H1 (cell line): ENCODE data around the gene PLXNA4. TPM values are rescaled to one million over a fixed set of nuclear protein-coding genes. Genes with fewer than 3 reads are reported as not detected.

Experiments used
- CTCF ChIA-PET: fragments of 300-600 bp; sonication (Branson Sonifier 250); formaldehyde crosslinking; loops from one replicate; lab custom pipeline; 2021; ENCODE audit not compliant: partially characterized antibody; lab: Charles Lee
- POLR2A ChIA-PET: fragments of 300-600 bp; sonication (Branson Sonifier 250); formaldehyde crosslinking; loops from one replicate; lab custom pipeline; 2021; ENCODE audit warnings: inconsistent platforms; ENCODE audit not compliant: partially characterized antibody; lab: Charles Lee
- DNase-seq, 2 experiments: peaks; one replicate each; pipeline versions ENCODE4 v3.0.0 to v3.0.0-alpha.2; 2010 to 2022; ENCODE audit warnings: low spot score in 2 of 2, low read depth in 1 of 2, mixed read lengths in 1 of 2
- FAIRE-seq: peaks from 2 replicates; lab custom pipeline; 2011; peaks lifted over from hg19 to GRCh38; lab: Jason Lieb, UNC
- H2AFZ ChIP-seq: 2 replicates; pipeline ENCODE4 v1.8.1; 2012; ENCODE audit warnings: low read length, inconsistent platforms
- H2AK5ac ChIP-seq: 2 replicates; pipeline ENCODE4 v1.6.1; 2013; ENCODE audit warnings: low read depth, low read length
- H2BK120ac ChIP-seq: replicated peaks from 2 replicates; pipeline ENCODE3; 2013; ENCODE audit warnings: low read depth, low read length, inconsistent platforms
- H2BK12ac ChIP-seq: 2 replicates; pipeline ENCODE4 v1.6.1; 2013; ENCODE audit warnings: low read depth, low read length
- H2BK15ac ChIP-seq: 2 replicates; pipeline ENCODE4 v1.6.1; 2013; ENCODE audit warnings: low read length
- H2BK20ac ChIP-seq: 2 replicates; pipeline ENCODE4 v1.6.1; 2013; ENCODE audit warnings: low read length
- H2BK5ac ChIP-seq: 2 replicates; pipeline ENCODE4 v1.6.1; 2013; ENCODE audit warnings: low read depth, low read length
- H3K14ac ChIP-seq: 2 replicates; pipeline ENCODE4 v1.6.1; 2013; ENCODE audit warnings: inconsistent platforms; ENCODE audit not compliant: insufficient read length
- H3K18ac ChIP-seq: 2 replicates; pipeline ENCODE4 v1.6.1; 2013; ENCODE audit warnings: low read length; ENCODE audit errors: extremely low read depth
- H3K23ac ChIP-seq: 2 replicates; pipeline ENCODE4 v1.6.1; 2013; ENCODE audit warnings: inconsistent platforms; ENCODE audit not compliant: insufficient read length
- H3K23me2 ChIP-seq: 2 replicates; pipeline ENCODE4 v1.6.1; 2013; ENCODE audit warnings: low read depth, low read length
- H3K27ac ChIP-seq: 2 replicates; pipeline ENCODE4 v1.6.1; 2011; ENCODE audit warnings: low read depth, low read length, inconsistent platforms
- H3K27me3 ChIP-seq, 4 experiments: replicated peaks in 1 of 4; 1 replicate in 1 of 4; 2 replicates in 3 of 4; pipeline versions ENCODE4 v1.6.1 to v1.8.1; 2011 to 2013; ENCODE audit warnings: low read length in 3 of 4, mild to moderate bottlenecking in 3 of 4, inconsistent platforms in 2 of 4, mixed read lengths in 2 of 4, moderate library complexity in 1 of 4; ENCODE audit not compliant: control insufficient read depth in 3 of 4, insufficient read depth in 3 of 4; ENCODE audit errors: extremely low read depth in 1 of 4
- H3K36me3 ChIP-seq, 4 experiments: 2 replicates each; pipeline versions ENCODE4 v1.6.1 to v1.8.1; 2011 to 2013; ENCODE audit warnings: mild to moderate bottlenecking in 4 of 4, low read length in 3 of 4, moderate library complexity in 2 of 4, control low read depth in 1 of 4, inconsistent platforms in 1 of 4; ENCODE audit not compliant: insufficient read depth in 4 of 4, control insufficient read depth in 2 of 4
- H3K4ac ChIP-seq: replicated peaks from 2 replicates; pipeline ENCODE3; 2013; ENCODE audit warnings: low read length, low read depth, mixed read lengths, inconsistent platforms; ENCODE audit not compliant: insufficient read length
- H3K4me1 ChIP-seq, 4 experiments: replicated peaks in 1 of 4; 1 replicate in 1 of 4; 2 replicates in 3 of 4; pipeline versions ENCODE4 v1.6.1 to v1.8.1; 2011 to 2013; ENCODE audit warnings: low read length in 3 of 4, inconsistent platforms in 2 of 4, mixed read lengths in 1 of 4; ENCODE audit not compliant: insufficient read depth in 4 of 4, control insufficient read depth in 3 of 4
- H3K4me2 ChIP-seq, 2 experiments: 2 replicates each; pipeline versions ENCODE4 v1.6.1 to v1.8.1; 2011 to 2013; ENCODE audit warnings: low read depth in 2 of 2, low read length in 2 of 2, control low read depth in 1 of 2, inconsistent platforms in 1 of 2, mild to moderate bottlenecking in 1 of 2; ENCODE audit not compliant: insufficient read depth in 1 of 2
- H3K4me3 ChIP-seq, 4 experiments: fragments of 200-600, 300-600 bp in 1 of 4; sonication (generic), shearing (Covaris generic), sonication (Bioruptor Twin) in 1 of 4; 2 replicates each; pipeline versions ENCODE4 v1.5.1 to v1.8.1; 2011 to 2016; ENCODE audit warnings: low read length in 4 of 4, low read depth in 3 of 4, control low read depth in 2 of 4, inconsistent platforms in 2 of 4, mild to moderate bottlenecking in 2 of 4, mixed read lengths in 1 of 4, moderate library complexity in 1 of 4; ENCODE audit not compliant: insufficient read depth in 2 of 4; ENCODE audit errors: extremely low read depth in 1 of 4
- H3K56ac ChIP-seq: replicated peaks from 2 replicates; pipeline ENCODE3; 2013; ENCODE audit warnings: low read depth, mild to moderate bottlenecking, mixed read lengths, low read length, inconsistent platforms; ENCODE audit not compliant: insufficient read length
- H3K79me1 ChIP-seq: 2 replicates; pipeline ENCODE4 v1.6.1; 2013; ENCODE audit warnings: low read depth, low read length, control low read depth
- H3K79me2 ChIP-seq, 2 experiments: 2 replicates each; pipeline versions ENCODE4 v1.6.1 to v1.8.1; 2012 to 2013; ENCODE audit warnings: low read length in 2 of 2, mild to moderate bottlenecking in 2 of 2, inconsistent platforms in 1 of 2; ENCODE audit not compliant: insufficient read depth in 2 of 2, control insufficient read depth in 1 of 2
- H3K9ac ChIP-seq, 4 experiments: replicated peaks in 1 of 4; 1 replicate in 1 of 4; 2 replicates in 3 of 4; pipeline versions ENCODE4 v1.6.1 to v1.8.1; 2011 to 2013; ENCODE audit warnings: low read depth in 3 of 4, low read length in 3 of 4, control low read depth in 2 of 4, mild to moderate bottlenecking in 2 of 4, moderate library complexity in 2 of 4, inconsistent platforms in 1 of 4; ENCODE audit errors: extremely low read depth in 1 of 4
- H3K9me3 ChIP-seq, 2 experiments: 2 replicates each; pipeline versions ENCODE4 v1.6.1 to v1.8.1; 2012 to 2013; ENCODE audit warnings: mild to moderate bottlenecking in 2 of 2, moderate library complexity in 2 of 2, control low read depth in 1 of 2, inconsistent platforms in 1 of 2, low read depth in 1 of 2, low read length in 1 of 2, mixed read lengths in 1 of 2; ENCODE audit not compliant: insufficient read depth in 2 of 2
- H4K20me1 ChIP-seq, 2 experiments: replicated peaks in 1 of 2; 2 replicates each; pipeline versions ENCODE3 to v1.8.1; 2011 to 2013; ENCODE audit warnings: inconsistent platforms in 2 of 2, low read length in 2 of 2, mild to moderate bottlenecking in 1 of 2; ENCODE audit not compliant: insufficient read depth in 2 of 2, control insufficient read depth in 1 of 2
- H4K5ac ChIP-seq: 2 replicates; pipeline ENCODE4 v1.6.1; 2013; ENCODE audit warnings: low read length, low read depth, mixed read lengths, inconsistent platforms; ENCODE audit not compliant: insufficient read length
- H4K8ac ChIP-seq: 2 replicates; pipeline ENCODE4 v1.8.0; 2013; ENCODE audit warnings: mild to moderate bottlenecking, moderate library complexity, low read length, inconsistent platforms; ENCODE audit not compliant: insufficient read depth; ENCODE audit errors: extremely low read depth
- H4K91ac ChIP-seq: replicated peaks from 2 replicates; pipeline ENCODE3; 2013; ENCODE audit warnings: low read length, mixed read lengths, inconsistent platforms; ENCODE audit not compliant: insufficient read length
- CREB1 ChIP-seq: IDR thresholded peaks from 2 replicates; pipeline ENCODE4 v1.6.1; 2012; ENCODE audit warnings: inconsistent platforms
- EP300 ChIP-seq, 2 experiments: IDR thresholded peaks; 1 replicate in 1 of 2; 2 replicates in 1 of 2; pipeline ENCODE4 v1.6.1; 2011 to 2012; ENCODE audit warnings: low read depth in 2 of 2, low read length in 2 of 2, mild to moderate bottlenecking in 2 of 2, borderline replicate concordance in 1 of 2, inconsistent platforms in 1 of 2, moderate library complexity in 1 of 2
- GABPA ChIP-seq: IDR thresholded peaks from 2 replicates; pipeline ENCODE4 v1.6.1; 2011; ENCODE audit warnings: mild to moderate bottlenecking, low read length, moderate library complexity, borderline replicate concordance; ENCODE audit not compliant: insufficient read depth
- MAFK ChIP-seq: IDR thresholded peaks from 2 replicates; pipeline ENCODE4 v1.6.1; 2012; ENCODE audit warnings: low read depth, mild to moderate bottlenecking, improper control_type of control experiment, low read length
- WGBS, 2 experiments: shearing (Covaris generic) in 1 of 2; methylation state at CpG; one replicate each; pipeline versions ENCODE4 v1.1.6 to v1.1.7; 2013 to 2015; ENCODE audit warnings: low lambda C conversion rate in 2 of 2, mixed read lengths in 2 of 2, inconsistent platforms in 1 of 2, low coverage in 1 of 2, missing lambda C conversion rate in 1 of 2; ENCODE audit not compliant: insufficient replicate concordance in 2 of 2, insufficient coverage in 1 of 2, insufficient read length in 1 of 2; ENCODE audit errors: extremely low coverage in 1 of 2, missing lambda C conversion rate in 1 of 2; 5-methylcytosine and 5-hydroxymethylcytosine counted together
- polyA plus RNA-seq, 7 experiments: library from polyadenylated mRNA; depleted of rRNA in 3 of 7; stranded (reverse) in 5 of 7; unstranded in 2 of 7; fragments of >200 nt in 5 of 7; fragments of 200-250 nt in 2 of 7; gene quantifications; 1 replicate in 5 of 7; 2 replicates in 1 of 7; 4 replicates in 1 of 7; pipeline versions ENCODE4 v1.2.1 to v1.2.3, GENCODE V29; 2011 to 2013; ENCODE audit warnings: missing spikeins in 2 of 7, mixed read lengths in 2 of 7
- total RNA-seq: library from RNA; stranded (reverse); fragmentation: NEBNext Ultra II Directional; extraction: Animal tissue kit (Norgen Biotek cat#: 25700); gene quantifications from 2 replicates; pipeline ENCODE4 v1.2.1, GENCODE V29; 2021

The PLXNA4 gene
- total and polyA plus RNA-seq, 2 of the 8 experiments (the other 6 are each of a cell fraction or from before 2014, with no cell fraction given) = 0.76 to 0.79 TPM

- no peaks in the 10 kb centered on the region for H3K4me1 ChIP-seq
- no peaks in the 10 kb centered on the region for H4K20me1 ChIP-seq
- no peak overlapping the region for H2BK15ac ChIP-seq
- H3K4ac ChIP-seq = no peak overlapping the region
- no peak overlapping the region for H3K27ac ChIP-seq
- no peaks in the 10 kb centered on the region for H3K36me3 ChIP-seq
- no peak overlapping the region for H2AK5ac ChIP-seq
- DNase-seq (no peak), FAIRE-seq (no peak)
- no peak overlapping the region for H3K56ac ChIP-seq
- H2AFZ ChIP-seq = no peak overlapping the region
- H3K27me3 ChIP-seq = peaks cover 0 to 2% (median 0%) of the 10 kb centered on the region in 4 experiments; a peak in 2 of 7 replicates
- no peaks in the 10 kb centered on the region for H3K23me2 ChIP-seq
- H4K8ac ChIP-seq = no peak overlapping the region
- H3K79me1 ChIP-seq = no peaks in the 10 kb centered on the region
- no peak overlapping the region for H3K18ac ChIP-seq
- ChIA-PET CTCF (interaction anchor here (1.0 to 1.5 kb wide), 6 partner anchors 11 to 190 kb away, joined by 3 to 4 read pairs (median 3); no protein-coding TSS in a partner anchor), POLR2A (no interaction called here)
- H3K14ac ChIP-seq = no peak overlapping the region
- 76% methylated on average over 7 of the region's 7 CpGs; no CpG with 5 or more reads in 1 of the 2 experiments for WGBS, 2 experiments
- H3K4me2 ChIP-seq = no peak overlapping the region
- H4K91ac ChIP-seq = no peak overlapping the region
- no peak overlapping the region for H3K9ac ChIP-seq
- no peak overlapping the region for H2BK120ac ChIP-seq
- no peaks in the 10 kb centered on the region for H3K79me2 ChIP-seq
- no peak overlapping the region for H2BK20ac ChIP-seq
- no peak overlapping the region for H3K4me3 ChIP-seq
- H2BK12ac ChIP-seq = no peak overlapping the region
- H2BK5ac ChIP-seq = no peak overlapping the region
- no peak overlapping the region for H4K5ac ChIP-seq
- TF ChIP-seq GABPA = no peak
- TF ChIP-seq MAFK = no peak
- TF ChIP-seq EP300 (IDR thresholded peaks at IDR 0.05; ENCODE audit: borderline replicate concordance in 1 of 2, low read depth in 2 of 2, low read length in 2 of 2) = no peak
- TF ChIP-seq CREB1 = no peak
- H3K23ac ChIP-seq = no peak overlapping the region
- H3K9me3 ChIP-seq = no peaks in the 10 kb centered on the region
Measured at GRCh38 chr7:132584796-132585494, 8.7 kb upstream of the PLXNA4 start.
